CD14-positive monocyte (primary cell): ENCODE data around the gene CCDC9B. TPM values are rescaled to one million over a fixed set of nuclear protein-coding genes. Genes with fewer than 3 reads are reported as not detected.

Source experiments
- DNase-seq, 3 donors: peaks; one replicate each; pipeline ENCODE4 v3.0.0-alpha.2; 2011 to 2022
- H2AFZ ChIP-seq: 2 replicates; pipeline ENCODE4 v1.6.0; 2012; ENCODE audit warnings: mild to moderate bottlenecking, low read depth, low read length, inconsistent platforms; ENCODE audit not compliant: insufficient read depth, poor library complexity, severe bottlenecking
- H3K27ac ChIP-seq, 2 donors: 1 replicate in 1 of 2; 2 replicates in 1 of 2; pipeline ENCODE4 v1.5.1; 2012 to 2013; ENCODE audit warnings: low read length in 2 of 2, control low read depth in 1 of 2, inconsistent platforms in 1 of 2, low read depth in 1 of 2, mild to moderate bottlenecking in 1 of 2
- H3K27me3 ChIP-seq, 2 donors: one replicate each; pipeline versions ENCODE4 v1.6.0 to v1.6.1; 2011 to 2013; ENCODE audit warnings: low read length in 2 of 2; ENCODE audit not compliant: control insufficient read depth in 2 of 2, insufficient read depth in 2 of 2
- H3K36me3 ChIP-seq, 2 donors: replicated peaks in 1 of 2; 1 replicate in 1 of 2; 2 replicates in 1 of 2; pipeline versions ENCODE4 v1.5.1 to v1.6.1; 2012 to 2013; ENCODE audit warnings: low read length in 2 of 2, control low read depth in 1 of 2, inconsistent platforms in 1 of 2, mild to moderate bottlenecking in 1 of 2; ENCODE audit not compliant: insufficient read depth in 2 of 2, control insufficient read depth in 1 of 2
- H3K4me1 ChIP-seq, 2 donors: 1 replicate in 1 of 2; 2 replicates in 1 of 2; pipeline versions ENCODE4 v1.5.1 to v1.6.1; 2012 to 2013; ENCODE audit warnings: low read length in 2 of 2, control low read depth in 1 of 2, inconsistent platforms in 1 of 2, mild to moderate bottlenecking in 1 of 2, moderate library complexity in 1 of 2; ENCODE audit not compliant: insufficient read depth in 2 of 2, control insufficient read depth in 1 of 2
- H3K4me2 ChIP-seq: replicated peaks from 2 replicates; pipeline ENCODE3; 2012; ENCODE audit warnings: low read length, moderate library complexity, mild to moderate bottlenecking; ENCODE audit not compliant: poor library complexity, severe bottlenecking; ENCODE audit errors: extremely low read depth
- H3K4me3 ChIP-seq, 3 experiments: fragments of 200-600 bp in 1 of 3; sonication (generic) in 1 of 3; replicated peaks in 1 of 3; 1 replicate in 2 of 3; 2 replicates in 1 of 3; pipeline ENCODE4 v1.5.1; 2011 to 2013; ENCODE audit warnings: low read length in 3 of 3, mild to moderate bottlenecking in 3 of 3, control low read depth in 2 of 3, low read depth in 2 of 3, inconsistent platforms in 1 of 3, moderate library complexity in 1 of 3
- H3K79me2 ChIP-seq: 2 replicates; pipeline ENCODE4 v1.6.0; 2012; ENCODE audit warnings: mild to moderate bottlenecking, control low read depth, inconsistent platforms, low read length, moderate library complexity; ENCODE audit not compliant: insufficient read depth
- H3K9ac ChIP-seq: 2 replicates; pipeline ENCODE4 v1.6.0; 2017; ENCODE audit warnings: low read length, mild to moderate bottlenecking; ENCODE audit not compliant: insufficient read depth, poor library complexity, severe bottlenecking
- H3K9me3 ChIP-seq, 2 donors: replicated peaks in 1 of 2; 1 replicate in 1 of 2; 2 replicates in 1 of 2; pipeline versions ENCODE4 v1.5.1 to v1.6.1; 2012 to 2013; ENCODE audit warnings: low read length in 2 of 2, control low read depth in 1 of 2; ENCODE audit not compliant: control insufficient read depth in 1 of 2, insufficient read depth in 1 of 2
- H4K20me1 ChIP-seq: 2 replicates; pipeline ENCODE4 v1.6.0; 2012; ENCODE audit warnings: mild to moderate bottlenecking, low read length, control low read depth, moderate library complexity; ENCODE audit not compliant: insufficient read depth
- H3K27ac Mint-ChIP-seq, 7 donors: one replicate each; pipeline ENCODE4 v1.8.0; 2020; ENCODE audit warnings: mild to moderate bottlenecking in 7 of 7, mixed read lengths in 7 of 7, moderate library complexity in 6 of 7, inconsistent platforms in 2 of 7
- H3K27me3 Mint-ChIP-seq, 3 donors: one replicate each; pipeline ENCODE4 v1.8.0; 2021 to 2022; ENCODE audit warnings: low read depth in 3 of 3, mild to moderate bottlenecking in 3 of 3, mixed read lengths in 3 of 3, moderate library complexity in 3 of 3, inconsistent platforms in 1 of 3
- H3K36me3 Mint-ChIP-seq, 2 donors: one replicate each; pipeline ENCODE4 v1.8.0; 2020; ENCODE audit warnings: mixed read lengths in 2 of 2, inconsistent platforms in 1 of 2, mild to moderate bottlenecking in 1 of 2
- H3K4me1 Mint-ChIP-seq: one replicate; pipeline ENCODE4 v1.8.0; 2020; ENCODE audit warnings: mild to moderate bottlenecking, mixed read lengths
- H3K4me3 Mint-ChIP-seq, 2 donors: one replicate each; pipeline ENCODE4 v1.8.0; 2020; ENCODE audit warnings: mild to moderate bottlenecking in 2 of 2, mixed read lengths in 2 of 2, moderate library complexity in 1 of 2
- H3K9me3 Mint-ChIP-seq, 7 donors: one replicate each; pipeline ENCODE4 v1.8.0; 2020 to 2022; ENCODE audit warnings: mixed read lengths in 7 of 7, mild to moderate bottlenecking in 6 of 7, moderate library complexity in 6 of 7, inconsistent platforms in 2 of 7
- WGBS: methylation state at CpG from one replicate; pipeline ENCODE4 v1.1.5; 2013; ENCODE audit warnings: missing lambda C conversion rate; ENCODE audit not compliant: insufficient coverage; 5-methylcytosine and 5-hydroxymethylcytosine counted together
- intact Hi-C, 2 donors: fragments of 100-400 bp; cut with micrococcal nuclease; formaldehyde crosslinking; loops; one replicate each; pipeline versions ENCODE4 v1.15.0 to v1.15.1; 2023
- polyA plus RNA-seq, 3 donors: library from polyadenylated mRNA; depleted of rRNA in 1 of 3; unstranded in 2 of 3; stranded (reverse) in 1 of 3; fragments of 300-500 nt in 2 of 3; fragments of >200 nt in 1 of 3; fragmentation: Illumina TruSeq in 2 of 3; gene quantifications; 1 replicate in 2 of 3; 2 replicates in 1 of 3; pipeline ENCODE4 v1.2.3, GENCODE V29; 2012 to 2021
- TF ChIP-seq, protein P1 (sequence below): fragments of 200-600 bp; IDR thresholded peaks from one replicate; pipeline ENCODE4 v1.8.0; 2022; ENCODE audit warnings: antibody characterized with exemption, mild to moderate bottlenecking

CCDC9B gene
- polyA plus RNA-seq, 3 donors: 0.13 to 2.2 (median 0.39) TPM

DNA sequence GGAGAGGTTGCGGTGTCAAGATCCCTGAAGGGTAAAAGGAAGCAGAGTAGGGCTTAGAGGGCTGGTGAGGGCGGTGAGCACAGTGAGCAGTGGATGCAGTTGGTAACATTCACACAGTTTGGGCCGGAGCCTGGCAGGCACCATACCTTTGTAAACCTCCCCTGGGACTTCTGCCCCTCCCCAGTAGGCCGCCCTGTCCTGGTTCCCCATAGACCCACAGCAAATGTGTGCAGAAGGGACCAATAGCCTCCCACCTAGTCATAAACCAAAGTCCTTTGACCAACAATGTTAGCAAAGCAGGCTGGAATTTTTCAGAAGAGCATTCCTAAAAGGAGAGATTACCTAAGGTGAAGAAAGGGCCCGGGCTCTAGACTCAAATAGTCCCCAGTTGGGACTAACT is 8.4 kb upstream of the CCDC9B start:
- peaks cover 0 to 5% (median 0%) of the 10 kb centered on the region in 7 donors for H3K9me3 Mint-ChIP-seq
- H3K27me3 ChIP-seq: no peaks in the 10 kb centered on the region
- intact Hi-C loops: no loop called here
- no peak overlapping the region for H3K27ac Mint-ChIP-seq
- TF ChIP-seq, protein P1, sequence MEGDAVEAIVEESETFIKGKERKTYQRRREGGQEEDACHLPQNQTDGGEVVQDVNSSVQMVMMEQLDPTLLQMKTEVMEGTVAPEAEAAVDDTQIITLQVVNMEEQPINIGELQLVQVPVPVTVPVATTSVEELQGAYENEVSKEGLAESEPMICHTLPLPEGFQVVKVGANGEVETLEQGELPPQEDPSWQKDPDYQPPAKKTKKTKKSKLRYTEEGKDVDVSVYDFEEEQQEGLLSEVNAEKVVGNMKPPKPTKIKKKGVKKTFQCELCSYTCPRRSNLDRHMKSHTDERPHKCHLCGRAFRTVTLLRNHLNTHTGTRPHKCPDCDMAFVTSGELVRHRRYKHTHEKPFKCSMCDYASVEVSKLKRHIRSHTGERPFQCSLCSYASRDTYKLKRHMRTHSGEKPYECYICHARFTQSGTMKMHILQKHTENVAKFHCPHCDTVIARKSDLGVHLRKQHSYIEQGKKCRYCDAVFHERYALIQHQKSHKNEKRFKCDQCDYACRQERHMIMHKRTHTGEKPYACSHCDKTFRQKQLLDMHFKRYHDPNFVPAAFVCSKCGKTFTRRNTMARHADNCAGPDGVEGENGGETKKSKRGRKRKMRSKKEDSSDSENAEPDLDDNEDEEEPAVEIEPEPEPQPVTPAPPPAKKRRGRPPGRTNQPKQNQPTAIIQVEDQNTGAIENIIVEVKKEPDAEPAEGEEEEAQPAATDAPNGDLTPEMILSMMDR: no peak
- peaks cover 0 to 9% (median 6%) of the 10 kb centered on the region in 3 donors for H3K27me3 Mint-ChIP-seq
- no peak overlapping the region for H3K27ac ChIP-seq
- H3K4me1 ChIP-seq: peaks cover 0 to 9% of the 10 kb centered on the region in 2 donors
- H3K4me3 Mint-ChIP-seq: no peak overlapping the region
- H3K36me3 Mint-ChIP-seq: no peaks in the 10 kb centered on the region
- no peak for DNase-seq
- H3K4me1 Mint-ChIP-seq: peaks cover 5% of the 10 kb centered on the region
- H3K36me3 ChIP-seq: no peaks in the 10 kb centered on the region
- H3K4me2 ChIP-seq: no peak overlapping the region
- H3K4me3 ChIP-seq: no peak overlapping the region
- H3K79me2 ChIP-seq: no peaks in the 10 kb centered on the region
- WGBS: 100% methylated on average over 3 of the region's 5 CpGs
- no peaks in the 10 kb centered on the region for H3K9me3 ChIP-seq
- H2AFZ ChIP-seq: no peak overlapping the region
- H4K20me1 ChIP-seq: no peaks in the 10 kb centered on the region
- no peak overlapping the region for H3K9ac ChIP-seq

DNA sequence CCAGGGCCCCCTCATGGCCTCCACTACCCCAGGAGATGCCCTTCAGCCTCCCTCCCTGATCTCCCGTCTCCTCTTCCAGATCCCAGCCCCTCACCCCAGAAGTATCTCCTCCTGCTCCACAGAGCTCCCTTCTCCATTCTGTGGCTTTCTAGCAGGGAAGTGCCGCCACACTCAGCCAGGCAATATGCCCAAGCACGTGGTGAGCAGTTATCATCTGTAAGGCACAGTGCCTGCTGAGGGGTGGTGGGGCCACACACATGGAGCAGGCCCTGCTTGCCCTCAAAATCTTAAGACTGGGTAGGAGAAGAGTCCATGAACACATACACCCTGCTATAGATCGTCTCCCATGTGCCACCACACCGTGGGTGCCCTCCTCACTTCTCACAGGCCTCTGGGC is 7.7 kb upstream of the CCDC9B start:
- H3K27me3 Mint-ChIP-seq: peaks cover 0 to 9% (median 5%) of the 10 kb centered on the region in 3 donors
- H3K9ac ChIP-seq: no peak overlapping the region
- 75% methylated on average over 4 of the region's 5 CpGs for WGBS
- no peak overlapping the region for H3K27ac ChIP-seq
- H3K36me3 ChIP-seq: no peaks in the 10 kb centered on the region
- no peak overlapping the region for H2AFZ ChIP-seq
- H3K27ac Mint-ChIP-seq: no peak overlapping the region
- H4K20me1 ChIP-seq: no peaks in the 10 kb centered on the region
- no peak overlapping the region for H3K4me2 ChIP-seq
- intact Hi-C loops: no loop called here
- H3K4me3 ChIP-seq: no peak overlapping the region
- H3K36me3 Mint-ChIP-seq: no peaks in the 10 kb centered on the region
- peaks cover 0 to 5% (median 0%) of the 10 kb centered on the region in 7 donors for H3K9me3 Mint-ChIP-seq
- H3K4me1 ChIP-seq: peaks cover 6 to 16% of the 10 kb centered on the region in 2 donors
- H3K27me3 ChIP-seq: no peaks in the 10 kb centered on the region
- H3K4me3 Mint-ChIP-seq: no peak overlapping the region
- DNase-seq: no peak
- H3K4me1 Mint-ChIP-seq: peaks cover 10% of the 10 kb centered on the region
- TF ChIP-seq, protein P1: no peak
- no peaks in the 10 kb centered on the region for H3K79me2 ChIP-seq
- no peaks in the 10 kb centered on the region for H3K9me3 ChIP-seq
